HG02759 (cell line): Measurements from ENCODE around the gene PLD1.
A peak's percentile ranks its signal among the peaks of the same experiment; 100 is the strongest.

ENCODE experiments used
- ATAC-seq: cut with Tn5 transposase; IDR thresholded peaks from one replicate; pipeline ENCODE4 v1.9.1; 2021; ENCODE audit warnings: mild to moderate bottlenecking, moderate library complexity; ENCODE audit not compliant: unreplicated experiment

Gene PLD1

DNA sequence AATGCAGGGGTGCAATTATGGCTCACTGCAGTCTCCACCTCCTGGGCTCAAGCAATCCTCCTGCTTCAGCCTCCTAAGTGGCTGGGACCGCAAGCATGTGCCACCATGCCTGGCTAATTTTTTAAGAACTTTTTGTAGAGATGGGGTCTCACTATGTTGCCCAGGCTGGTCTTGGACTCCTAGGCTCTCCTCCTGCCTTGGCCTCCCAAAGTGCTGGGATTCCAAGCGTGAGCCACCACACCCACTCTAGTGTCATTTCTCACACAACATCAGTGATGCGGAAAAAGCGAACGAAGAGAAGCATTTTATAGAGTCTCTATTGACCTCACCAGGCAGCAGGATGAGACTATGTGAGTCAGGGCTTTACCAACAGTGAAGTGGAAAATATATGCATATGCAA, 137.7 kb downstream of the PLD1 start:
- ATAC-seq, result no peak

DNA sequence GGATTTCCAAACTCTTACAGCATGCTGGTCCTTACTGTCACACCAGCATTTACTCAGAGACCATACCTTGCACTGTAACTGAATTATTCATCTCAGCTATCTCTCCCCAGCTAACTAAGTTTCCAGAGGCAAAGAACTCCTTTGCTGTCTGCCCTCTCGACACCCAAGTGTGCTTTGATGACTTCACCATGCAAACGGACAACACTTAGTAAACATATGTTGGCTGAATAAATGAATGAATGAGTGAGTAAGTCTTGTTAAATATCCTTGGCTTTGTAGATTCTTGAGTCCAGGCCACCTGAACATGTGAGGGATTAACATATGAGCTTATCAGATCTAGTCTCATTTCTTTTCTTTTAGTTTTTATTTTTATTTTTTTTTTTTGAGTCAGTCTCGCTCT, 138.2 kb downstream of the PLD1 start:
- no peak for ATAC-seq

DNA sequence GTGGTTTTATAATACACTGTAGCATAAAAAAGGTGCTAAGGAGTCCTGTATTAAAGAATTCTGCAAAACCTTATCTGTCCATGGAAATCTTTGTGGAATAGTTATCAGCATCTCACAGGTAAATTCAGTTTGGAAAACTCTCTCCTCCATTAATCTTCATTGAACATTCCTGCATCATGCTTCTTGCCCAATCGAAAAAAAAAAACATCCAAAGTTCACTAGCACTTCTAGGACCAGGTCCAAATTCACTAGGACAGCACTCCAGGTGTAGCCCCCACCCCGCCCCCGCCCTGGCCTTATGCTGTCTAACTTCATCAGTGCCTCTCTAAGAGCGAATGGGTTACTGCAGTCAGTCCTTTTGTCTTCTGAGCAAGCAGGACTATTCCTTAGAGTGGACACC, 138.6 kb downstream of the PLD1 start:
- no peak for ATAC-seq

DNA sequence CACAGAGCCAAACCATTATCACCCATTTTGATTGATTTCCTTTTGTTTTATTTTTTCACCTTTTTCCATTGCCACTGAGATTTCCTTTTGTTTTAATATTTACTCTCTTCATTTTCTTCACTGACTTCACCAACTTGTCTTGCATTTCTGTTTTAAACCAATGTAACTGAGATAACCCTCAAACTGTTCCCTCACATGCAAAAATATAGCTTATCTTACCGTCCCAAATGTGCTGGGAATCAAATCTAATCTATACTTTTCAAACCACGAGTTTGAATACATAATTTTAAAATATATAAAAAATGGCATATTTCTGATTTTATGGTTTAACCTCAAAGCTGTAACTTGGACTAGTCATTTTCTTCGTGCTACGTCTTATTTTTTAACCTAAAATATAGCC, 143.8 kb downstream of the PLD1 start:
- no peak for ATAC-seq

DNA sequence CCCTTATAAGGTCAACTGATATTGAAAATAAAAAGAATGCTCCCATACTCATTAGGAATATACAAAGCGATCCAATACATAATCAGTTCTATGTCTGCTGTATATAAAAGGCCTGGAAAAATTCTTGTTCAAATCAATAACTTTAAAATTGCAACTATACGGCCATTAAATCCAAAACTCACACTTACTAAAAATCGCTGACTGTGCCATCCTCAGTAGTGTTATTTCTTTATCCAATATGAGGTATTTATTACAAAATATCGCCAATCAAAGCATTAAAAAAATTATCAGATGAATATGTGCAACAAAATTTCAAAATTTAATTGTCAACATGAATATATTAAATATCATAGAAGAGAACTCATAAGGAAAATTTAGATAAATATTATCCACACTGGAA, 146.5 kb downstream of the PLD1 start:
- no peak for ATAC-seq

DNA sequence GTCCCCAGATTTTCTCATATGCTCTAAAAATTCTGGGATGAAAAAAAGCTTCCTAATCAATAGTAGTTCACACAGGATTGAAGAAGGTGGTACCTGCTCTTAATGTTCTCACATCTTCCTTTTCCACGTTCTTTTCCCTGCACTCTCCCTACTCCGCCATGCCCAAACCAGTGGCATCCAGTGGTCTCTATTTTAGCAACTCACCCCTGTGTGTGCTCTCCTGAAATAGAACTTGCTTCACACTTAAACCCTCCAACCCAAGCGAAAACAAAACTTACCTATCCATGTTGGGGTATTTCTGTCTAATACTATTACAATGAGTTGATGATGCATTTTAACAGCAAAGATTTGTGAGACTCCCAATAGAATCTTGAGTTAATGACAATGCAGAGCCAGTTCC, 148.8 kb downstream of the PLD1 start:
- ATAC-seq, result no peak

DNA sequence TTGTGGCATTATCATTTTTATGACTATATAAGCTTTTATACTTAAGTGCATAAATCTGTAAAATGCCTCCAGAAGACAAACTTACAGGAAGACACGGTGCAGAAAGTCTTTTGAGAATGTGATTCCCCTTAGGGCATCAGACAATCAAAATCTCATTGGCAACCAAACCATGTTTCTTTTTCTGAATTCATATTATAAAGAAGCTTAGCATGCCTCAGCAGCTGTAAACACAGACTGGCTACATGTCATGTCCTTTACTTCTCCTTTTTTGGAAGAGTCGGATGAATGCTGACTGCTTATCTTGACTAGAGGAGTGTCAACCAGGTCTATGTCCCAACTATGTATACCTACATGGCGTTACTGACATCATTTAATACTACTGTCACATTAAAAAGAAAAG, 150.1 kb downstream of the PLD1 start:
- no peak for ATAC-seq

DNA sequence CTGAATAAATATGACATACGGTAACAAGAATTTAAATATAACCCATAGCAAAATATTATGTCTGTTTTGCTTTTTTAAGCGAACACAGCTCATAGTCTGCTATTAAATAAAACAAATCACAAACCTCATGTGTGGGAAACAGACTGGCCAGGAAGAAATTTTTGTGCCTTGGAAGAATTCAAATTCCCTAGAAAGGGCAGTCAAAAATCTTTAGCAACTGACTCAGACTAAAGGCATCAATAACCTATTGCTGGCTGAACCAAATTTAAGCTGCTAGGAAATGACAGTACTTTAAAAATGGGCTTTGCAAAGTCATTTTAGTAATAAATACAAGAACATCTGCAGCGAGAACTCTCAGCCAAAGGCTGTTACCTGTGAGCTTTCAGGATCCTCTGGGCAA, 151.4 kb downstream of the PLD1 start:
- no peak for ATAC-seq

DNA sequence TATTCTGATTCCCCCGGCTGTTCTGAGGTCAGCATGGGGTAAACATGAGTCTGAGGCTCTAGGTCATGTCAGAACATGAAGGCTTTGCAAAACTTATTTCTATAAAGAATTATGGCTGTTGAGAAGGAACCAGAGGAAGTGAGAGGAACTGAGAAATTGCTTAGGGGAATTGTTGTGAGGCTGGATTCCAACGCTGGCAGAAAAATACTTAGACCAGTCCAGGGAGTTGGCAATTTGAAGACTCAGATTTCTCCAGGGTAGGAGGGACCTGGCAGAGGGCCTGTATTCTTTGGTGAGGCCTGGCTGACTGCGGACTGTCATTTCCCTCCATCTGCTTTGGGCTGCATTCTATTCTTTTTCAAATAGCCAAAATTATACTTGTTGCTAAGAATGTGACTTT, 155.5 kb downstream of the PLD1 start:
- ATAC-seq, result no peak

DNA sequence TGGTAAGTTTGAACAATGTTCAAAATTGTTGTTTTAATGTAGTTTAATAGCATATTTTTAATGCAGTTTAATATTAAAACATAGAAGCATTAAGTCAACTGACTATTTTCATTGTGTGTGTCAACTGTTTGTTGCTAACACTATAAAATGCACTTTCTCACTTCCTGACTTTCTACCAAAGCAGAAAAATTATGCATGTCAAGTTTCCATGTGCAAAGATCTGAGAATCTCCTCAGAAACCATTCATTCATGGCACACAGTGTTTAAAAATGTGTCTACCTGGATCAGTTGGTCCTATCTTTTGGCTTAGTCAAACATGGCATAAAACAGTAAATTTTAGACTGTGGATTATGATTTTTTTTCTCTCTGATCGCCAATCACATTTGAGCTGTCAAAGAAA, 156.0 kb downstream of the PLD1 start:
- ATAC-seq, result no peak

DNA sequence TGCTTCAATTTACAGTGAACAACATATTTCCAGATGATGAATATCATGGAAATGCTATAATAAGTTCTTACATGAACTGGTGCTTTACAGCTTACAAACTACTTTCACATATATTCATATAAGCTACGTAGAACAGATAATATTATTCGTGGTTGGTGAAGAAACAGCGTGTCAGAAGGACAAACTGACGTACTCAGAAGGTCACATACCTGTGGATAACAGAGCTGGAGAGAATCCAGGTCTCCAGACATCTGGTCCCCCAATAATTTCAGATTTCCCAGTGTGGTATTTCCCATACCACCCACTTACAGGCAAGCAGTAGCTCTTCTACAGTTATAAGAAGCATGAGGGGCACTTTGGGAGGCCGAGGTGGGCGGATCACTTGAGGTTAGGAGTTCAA, 156.6 kb downstream of the PLD1 start:
- ATAC-seq, result no peak

DNA sequence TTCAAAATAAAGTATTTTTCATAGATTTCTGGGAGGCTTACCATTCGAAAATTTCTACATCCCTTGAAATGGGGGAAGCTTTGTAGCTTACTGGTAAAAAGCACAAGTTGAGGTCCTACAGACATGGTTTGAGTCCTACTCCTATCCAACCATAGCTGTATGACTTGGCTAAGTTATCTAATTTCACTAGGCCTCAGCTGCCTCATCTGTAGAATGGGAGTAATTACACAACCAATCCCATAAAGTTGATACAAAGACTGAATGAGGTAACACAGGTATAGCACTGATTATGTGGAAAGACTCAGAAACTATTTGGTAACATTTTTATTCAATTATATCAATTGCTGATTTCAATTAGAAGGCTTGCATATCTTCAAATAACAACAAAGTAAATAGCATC, 157.4 kb downstream of the PLD1 start:
- ATAC-seq, result no peak

DNA sequence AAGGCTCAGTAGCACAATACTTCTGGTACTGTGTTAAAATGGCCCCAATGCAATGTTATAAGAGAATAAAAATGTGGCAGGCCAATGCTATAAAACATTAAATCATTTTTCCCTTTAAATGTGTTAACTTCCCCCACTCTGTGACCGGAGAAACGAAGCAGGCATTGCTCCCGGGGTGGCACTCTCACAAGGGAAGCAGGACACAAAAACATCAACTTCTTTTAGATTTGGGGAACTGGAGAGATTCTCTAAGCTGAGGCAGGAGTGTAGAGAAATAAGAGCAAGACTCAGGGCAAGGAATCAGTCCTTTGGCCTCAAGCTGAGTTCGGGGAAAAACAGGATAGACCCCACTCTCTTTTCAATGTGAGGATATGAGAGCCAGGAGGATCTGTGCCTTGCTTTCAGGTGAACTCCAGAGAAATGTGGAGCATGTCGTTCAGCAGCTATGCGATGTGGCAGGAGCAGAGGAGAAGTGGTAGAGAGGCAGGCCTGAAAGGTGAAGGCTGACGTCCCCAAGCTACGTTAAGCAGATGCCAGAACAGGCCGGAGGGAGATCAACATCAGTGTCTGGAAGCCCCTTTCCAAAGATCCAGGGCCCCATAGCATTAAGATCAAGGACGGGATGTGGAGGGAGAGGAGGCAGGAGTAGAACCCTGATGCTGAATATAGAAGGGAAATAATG, 160.2 kb downstream of the PLD1 start:
- ATAC-seq, result no peak

DNA sequence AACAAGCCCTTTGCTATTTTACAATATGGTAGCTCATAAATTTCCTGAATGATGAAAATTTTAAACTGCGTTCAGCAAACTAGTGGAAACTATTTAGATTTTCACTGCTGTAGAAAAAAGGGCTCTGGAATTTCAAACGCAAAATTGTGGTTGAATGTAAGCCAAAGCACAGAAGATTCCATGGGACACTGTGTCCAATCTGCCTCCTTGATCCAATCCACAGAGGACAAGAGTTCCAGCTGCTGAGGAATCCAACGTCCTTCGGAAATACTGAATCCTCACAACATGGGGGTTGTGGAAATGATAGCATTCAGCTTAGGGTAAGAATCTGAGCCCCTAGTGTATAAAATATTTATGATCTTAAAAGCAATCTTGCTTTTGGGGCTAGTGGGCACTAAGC, 161.0 kb downstream of the PLD1 start:
- ATAC-seq, result no peak

DNA sequence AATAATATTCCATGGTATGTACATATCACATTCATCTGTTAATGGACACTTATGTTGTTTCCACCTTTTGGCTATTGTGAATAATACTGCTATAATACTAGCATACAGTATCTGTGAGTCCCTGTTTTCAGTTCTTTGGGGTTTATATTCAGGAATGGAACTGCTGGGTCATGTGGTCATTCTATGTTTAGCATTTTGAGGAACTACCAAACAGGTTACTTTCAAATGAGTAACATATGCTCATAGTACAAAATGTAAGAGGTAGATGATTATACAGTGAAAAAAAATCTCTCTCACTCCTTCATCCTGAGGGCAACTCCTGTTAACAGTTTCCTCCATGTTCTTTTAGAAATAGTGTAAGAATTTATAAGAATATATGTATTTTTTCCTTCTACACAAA, 162.2 kb downstream of the PLD1 start:
- no peak for ATAC-seq

DNA sequence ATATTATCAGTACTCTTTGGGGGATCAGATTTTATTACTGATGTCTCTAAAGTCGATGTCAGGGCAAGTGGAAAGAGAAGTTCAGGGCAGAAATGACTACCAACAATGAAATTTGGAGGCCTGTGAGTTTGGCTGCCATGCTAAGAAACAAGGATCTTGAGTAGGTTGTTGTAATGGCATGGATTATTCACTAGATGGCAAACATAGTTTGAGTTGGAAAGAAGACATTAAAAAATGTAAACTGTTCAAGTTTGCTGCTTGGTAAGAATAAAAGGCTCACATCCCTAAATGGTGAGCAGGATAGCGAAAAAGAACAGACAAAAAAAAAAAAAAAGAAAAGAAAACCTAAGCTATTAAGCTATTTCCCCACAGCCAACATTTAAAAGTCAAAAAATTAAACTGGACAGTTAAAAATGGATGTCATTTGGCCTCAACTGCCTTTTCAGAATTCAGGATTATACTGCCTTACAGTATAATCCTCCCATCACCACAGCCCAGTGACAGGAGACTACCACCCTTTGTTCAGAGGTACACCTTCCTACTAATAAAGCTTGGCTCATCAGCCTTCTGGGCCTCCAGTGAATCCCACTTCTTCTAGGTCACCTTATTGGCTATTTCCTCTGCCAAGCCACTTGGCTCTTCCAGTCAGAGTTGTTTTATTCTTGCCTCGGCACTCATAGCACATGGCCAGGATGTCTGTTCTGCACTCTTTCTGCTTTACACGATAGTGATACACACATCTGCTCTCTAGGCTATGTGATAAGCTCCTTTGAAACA, 163.7 kb downstream of the PLD1 start:
- ATAC-seq, result peak; percentile 33

DNA sequence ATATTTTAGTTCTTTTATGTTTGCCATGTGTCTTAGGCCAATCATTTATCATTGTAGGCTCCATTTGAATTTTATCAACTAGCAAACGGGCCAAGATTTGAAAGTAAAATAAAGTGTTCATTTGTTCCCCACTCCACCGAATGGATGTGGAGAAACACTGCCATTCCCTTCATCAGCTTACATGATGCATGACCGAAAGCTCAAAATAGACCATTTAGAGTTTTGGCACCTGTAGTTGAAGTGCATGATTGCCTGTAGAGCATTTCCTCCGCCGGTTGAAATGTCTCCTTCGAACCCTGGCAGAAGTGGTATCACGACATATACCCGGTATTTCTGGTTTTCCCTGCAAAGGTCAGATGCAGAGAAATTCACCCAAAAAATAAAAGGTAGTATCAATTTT, 165.6 kb downstream of the PLD1 start:
- ATAC-seq, result no peak

DNA sequence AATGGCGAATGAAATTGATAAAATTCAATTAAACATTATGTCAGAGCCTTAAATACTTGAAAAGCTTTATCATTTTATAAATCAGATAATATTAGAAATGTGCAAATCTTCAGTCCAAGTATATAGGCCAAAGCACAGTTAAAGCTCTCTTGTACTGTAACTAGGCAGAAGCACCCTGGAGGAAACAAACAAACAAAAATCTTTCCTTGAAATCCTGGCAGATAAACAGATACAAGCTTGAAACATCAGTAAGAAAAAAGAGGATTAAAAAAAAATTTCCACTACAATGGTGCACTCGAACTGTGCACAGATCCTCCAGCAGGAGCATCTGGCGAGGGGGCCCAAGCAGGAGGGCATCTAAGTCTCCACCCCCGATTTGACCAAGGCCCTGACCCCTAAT, 166.6 kb downstream of the PLD1 start:
- ATAC-seq, result no peak

DNA sequence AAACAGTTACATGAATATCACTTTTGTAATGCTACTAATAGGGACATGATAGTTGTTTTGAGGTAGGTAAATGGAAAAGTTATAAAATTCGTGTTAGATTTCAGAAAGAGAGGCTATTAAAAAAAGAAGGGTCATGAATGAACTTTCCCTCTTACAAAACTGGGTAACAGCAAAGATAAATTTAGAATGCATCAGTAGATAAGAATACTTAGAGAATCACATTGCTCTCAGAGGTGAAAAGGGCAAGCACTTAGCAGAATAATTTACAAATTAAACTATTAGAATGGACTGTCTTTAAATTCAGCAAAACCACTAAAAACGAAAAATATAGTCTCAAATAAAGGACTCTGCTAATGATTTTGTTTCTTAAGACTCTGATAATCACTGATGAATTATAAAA, 167.2 kb downstream of the PLD1 start:
- ATAC-seq, result no peak

DNA sequence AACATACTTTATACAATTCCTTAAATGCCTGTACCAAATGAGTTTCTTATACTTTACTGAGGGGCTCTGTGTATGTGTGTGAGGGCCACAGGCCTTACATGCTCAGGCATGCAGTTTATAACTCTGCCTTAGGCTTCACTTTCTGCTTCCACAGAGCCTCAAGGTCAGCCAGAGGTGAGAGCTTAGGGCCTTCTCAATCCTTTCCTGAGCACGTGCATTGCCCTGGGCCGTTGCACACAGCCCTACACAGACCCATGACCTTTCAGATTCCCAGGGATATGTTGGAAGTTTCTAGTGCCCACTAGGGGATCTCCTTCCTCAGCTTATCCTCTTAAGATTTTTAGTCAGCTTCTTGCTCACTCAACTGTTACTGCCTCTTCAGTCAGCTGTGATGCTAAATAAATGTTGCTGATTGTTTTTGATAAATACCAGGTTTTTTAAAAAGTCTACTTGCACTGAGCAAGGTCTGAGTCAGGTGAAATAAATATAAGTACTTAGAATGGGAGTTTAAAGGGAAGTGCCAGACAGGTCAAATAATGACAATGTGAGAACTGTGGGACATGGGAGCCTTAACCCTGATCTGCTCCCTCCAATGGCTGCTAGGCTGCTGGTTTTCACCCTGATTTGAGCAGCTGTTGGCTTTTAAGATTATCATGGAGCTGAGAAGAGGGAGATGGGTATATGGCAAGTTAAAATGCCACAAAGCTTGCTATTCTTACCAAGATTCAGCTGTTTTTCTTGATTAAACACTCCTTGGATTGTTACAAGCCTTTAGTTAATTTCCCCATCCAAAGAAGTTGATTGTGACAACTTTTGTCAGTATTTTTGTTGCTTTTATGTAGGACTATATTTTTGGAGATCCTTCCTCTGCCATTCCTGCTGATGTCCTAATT, 169.5 kb downstream of the PLD1 start:
- ATAC-seq, result peak; percentile 48

DNA sequence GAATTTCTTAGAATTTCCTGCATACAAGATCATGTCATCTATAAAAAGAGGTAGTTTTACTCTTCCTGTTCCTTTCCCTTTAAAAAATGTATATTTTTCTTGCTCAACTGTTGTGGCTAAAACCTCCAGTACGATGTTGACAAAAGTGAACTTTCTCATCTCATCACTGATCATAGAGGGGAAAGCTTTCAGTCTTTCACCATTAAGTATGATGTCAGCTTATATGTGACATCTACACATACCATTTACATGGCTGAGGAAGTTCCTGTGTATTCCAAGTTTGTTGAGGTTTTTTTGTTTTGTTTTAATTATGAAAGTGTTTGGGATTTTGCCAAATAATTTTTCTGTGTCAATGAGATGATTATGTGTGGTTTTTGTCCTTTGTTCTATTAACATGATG, 173.6 kb downstream of the PLD1 start:
- no peak for ATAC-seq

DNA sequence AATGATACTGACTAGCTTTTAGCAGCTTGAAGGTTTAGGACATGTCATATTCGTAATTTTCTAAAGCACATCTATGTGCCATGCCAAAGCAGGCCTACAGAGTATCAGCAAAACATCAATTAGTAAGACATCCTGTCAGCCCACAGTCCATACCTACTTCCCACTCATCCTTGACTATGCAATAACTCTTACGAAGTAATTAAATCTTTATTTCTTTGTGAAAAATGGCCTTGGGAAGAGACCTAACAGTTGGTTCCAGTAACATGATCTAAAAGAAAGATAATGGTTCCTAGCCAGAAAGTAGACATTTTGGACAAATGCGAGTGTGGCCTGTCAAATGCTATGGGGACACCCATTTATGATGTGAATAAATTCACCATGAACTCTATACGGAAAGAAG, 177.5 kb downstream of the PLD1 start:
- no peak for ATAC-seq
